ENCODE data around the gene CSNK1D.
"Not testable (repeated sequence)": the region's sequence is repeated elsewhere in the genome, so short reads cannot be mapped to it uniquely, and the experiment has no call there.

GRCh38 chr17:82259972-82260961, 13.2 kb downstream of the CSNK1D start:
- TF ChIP-seq CTCF, POLR2A (IDR thresholded peaks at IDR 0.05): not testable (repeated sequence)
